ENCODE data around the gene VTN. TPM values are rescaled to one million over a fixed set of nuclear protein-coding genes. Genes with fewer than 3 reads are reported as not detected.
"Not testable (repeated sequence)": the region's sequence is repeated elsewhere in the genome, so short reads cannot be mapped to it uniquely, and the experiment has no call there.

The VTN gene
- total RNA-seq, 5 donors from 2014 or later (not counting 1 experiment from before 2014, with no cell fraction given), result 0.50 to 1.9 (median 1.2) TPM

DNA sequence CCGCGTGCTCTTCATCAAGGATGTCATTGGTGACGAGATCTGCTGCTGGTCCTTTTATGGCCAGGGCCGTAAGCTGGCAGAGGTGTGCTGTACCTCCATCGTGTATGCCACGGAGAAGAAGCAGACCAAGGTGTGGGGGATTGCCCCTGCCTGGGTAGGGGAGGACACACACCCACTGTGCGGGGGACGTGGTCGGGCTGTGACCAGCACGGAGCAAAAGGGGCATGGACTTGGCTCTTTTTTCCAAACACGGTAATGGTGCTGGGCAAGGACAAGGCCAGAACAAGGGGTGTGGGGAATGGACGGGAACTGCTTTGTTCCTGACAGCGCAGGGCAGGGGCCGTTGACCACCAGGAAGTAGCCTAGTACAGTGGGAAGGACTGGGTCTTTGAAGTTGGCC lies 27.8 kb downstream of the VTN start:
- peaks cover 10 to 13% (median 13%) of the 10 kb centered on the region in 3 donors for H3K4me1 Mint-ChIP-seq
- Histone ChIP-seq H3K27me3 (replicated peaks in 1 of 2; ENCODE audit: control insufficient read depth in 2 of 2, extremely low read depth in 1 of 2, insufficient read depth in 2 of 2, low read length in 1 of 2) (no peaks in the 10 kb centered on the region), H3K27ac (ENCODE audit: low read length) (no peak overlapping the region), H3K4me1 (ENCODE audit: control insufficient read depth in 1 of 2, extremely low read depth in 1 of 2, insufficient read depth in 2 of 2, low read length in 2 of 2) (no peaks in the 10 kb centered on the region), H3K4me3 (ENCODE audit: control insufficient read depth in 1 of 2, extremely low read depth in 1 of 2, low read length in 1 of 2) (no peak overlapping the region), H3K36me3 (ENCODE audit: control insufficient read depth in 2 of 2, extremely low read depth in 1 of 2, insufficient read depth in 1 of 2, low read length in 1 of 2) (peaks cover 10 to 78% of the 10 kb centered on the region in 2 donors), H3K9me3 (no peaks in the 10 kb centered on the region)
- CTCF ChIA-PET, result no interaction called here
- no peak for ATAC-seq (replicated peaks in 1 of 4)
- H3K27ac Mint-ChIP-seq, result no peak overlapping the region
- DNase-seq, result no peak
- 93% methylated on average over 14 of the region's 14 CpGs for WGBS (ENCODE audit: insufficient coverage)
- H3K27me3 Mint-ChIP-seq, result no peaks in the 10 kb centered on the region
- H3K36me3 Mint-ChIP-seq, result peaks cover 24% of the 10 kb centered on the region
- POLR2A ChIA-PET, result no interaction called here
- H3K4me3 Mint-ChIP-seq, result no peak overlapping the region
- H3K9me3 Mint-ChIP-seq, result no peaks in the 10 kb centered on the region

DNA sequence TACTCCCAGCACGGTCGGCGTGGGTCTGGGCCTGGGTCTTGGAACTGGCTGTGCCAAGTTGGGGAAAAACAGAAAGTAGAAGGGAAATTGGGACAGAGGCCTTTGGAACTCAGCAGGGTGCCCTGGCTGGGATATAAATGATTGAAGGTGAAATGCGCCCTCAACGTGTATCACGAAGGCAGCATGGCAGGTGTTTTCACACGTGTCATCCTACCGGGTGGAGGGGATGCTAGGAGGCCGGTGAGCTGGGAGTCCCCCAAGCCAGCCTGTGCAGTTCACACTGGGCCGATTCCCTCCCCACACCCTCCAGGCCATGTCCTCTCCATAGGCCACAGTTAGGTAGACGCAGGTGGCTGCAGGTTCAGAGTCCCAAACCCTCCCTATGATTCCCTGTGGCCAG lies 28.6 kb downstream of the VTN start:
- ATAC-seq (replicated peaks in 1 of 4), result no peak

DNA sequence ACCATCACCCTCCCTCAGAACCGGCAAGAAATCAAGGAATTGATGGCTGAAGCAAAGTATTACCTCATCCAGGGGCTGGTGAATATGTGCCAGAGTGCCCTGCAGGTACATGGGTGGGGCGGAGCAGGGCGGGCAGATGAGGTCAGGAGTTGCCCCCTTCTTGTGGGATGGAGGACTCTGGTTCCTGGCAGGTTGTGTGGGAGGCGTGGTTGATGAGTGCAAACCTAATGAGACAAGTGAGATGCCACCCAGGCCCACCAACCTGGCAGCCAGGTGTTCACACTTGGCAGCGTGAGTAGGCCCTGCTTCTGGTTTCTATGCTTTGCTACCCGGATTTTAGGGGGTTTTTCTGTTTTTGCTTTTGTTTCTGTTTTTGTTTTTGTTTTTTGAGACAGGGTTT lies 29.7 kb downstream of the VTN start:
- Mint-ChIP-seq H3K36me3 (peaks cover 19% of the 10 kb centered on the region), H3K4me1 (peaks cover 28 to 29% (median 28%) of the 10 kb centered on the region in 3 donors), H3K9me3 (no peaks in the 10 kb centered on the region), H3K27ac (no peak overlapping the region), H3K27me3 (no peaks in the 10 kb centered on the region), H3K4me3 (no peak overlapping the region)
- 84% methylated on average over 5 of the region's 6 CpGs for WGBS (ENCODE audit: insufficient coverage)
- DNase-seq (no peak), ATAC-seq (replicated peaks in 1 of 4) (no peak)
- H3K27me3 ChIP-seq (replicated peaks in 1 of 2; ENCODE audit: control insufficient read depth in 2 of 2, extremely low read depth in 1 of 2, insufficient read depth in 2 of 2, low read length in 1 of 2), result no peaks in the 10 kb centered on the region
- H3K4me3 ChIP-seq (ENCODE audit: control insufficient read depth in 1 of 2, extremely low read depth in 1 of 2, low read length in 1 of 2), result no peak overlapping the region
- H3K36me3 ChIP-seq (ENCODE audit: control insufficient read depth in 2 of 2, extremely low read depth in 1 of 2, insufficient read depth in 1 of 2, low read length in 1 of 2), result peaks cover 10 to 58% of the 10 kb centered on the region in 2 donors
- H3K9me3 ChIP-seq, result no peaks in the 10 kb centered on the region
- H3K4me1 ChIP-seq (ENCODE audit: control insufficient read depth in 1 of 2, extremely low read depth in 1 of 2, insufficient read depth in 2 of 2, low read length in 2 of 2), result peaks cover 6 to 12% of the 10 kb centered on the region in 2 experiments
- CTCF ChIA-PET, result no interaction called here
- H3K27ac ChIP-seq (ENCODE audit: low read length), result no peak overlapping the region
- POLR2A ChIA-PET, result no interaction called here

More for the DNA sequence above, 28.6 kb downstream of the VTN start:
- H3K4me3 Mint-ChIP-seq, result no peak overlapping the region
- 97% methylated on average over 7 of the region's 11 CpGs for WGBS (ENCODE audit: insufficient coverage)
- H3K27me3 Mint-ChIP-seq, result no peaks in the 10 kb centered on the region
- Histone ChIP-seq H3K27ac (ENCODE audit: low read length) (no peak overlapping the region), H3K9me3 (no peaks in the 10 kb centered on the region), H3K27me3 (replicated peaks in 1 of 2; ENCODE audit: control insufficient read depth in 2 of 2, extremely low read depth in 1 of 2, insufficient read depth in 2 of 2, low read length in 1 of 2) (no peaks in the 10 kb centered on the region), H3K4me3 (ENCODE audit: control insufficient read depth in 1 of 2, extremely low read depth in 1 of 2, low read length in 1 of 2) (no peak overlapping the region), H3K4me1 (ENCODE audit: control insufficient read depth in 1 of 2, extremely low read depth in 1 of 2, insufficient read depth in 2 of 2, low read length in 2 of 2) (peaks cover 3 to 4% of the 10 kb centered on the region in 2 experiments), H3K36me3 (ENCODE audit: control insufficient read depth in 2 of 2, extremely low read depth in 1 of 2, insufficient read depth in 1 of 2, low read length in 1 of 2) (peaks cover 10 to 70% of the 10 kb centered on the region in 2 donors)
- H3K9me3 Mint-ChIP-seq, result no peaks in the 10 kb centered on the region
- DNase-seq, result no peak
- ChIA-PET CTCF (no interaction called here), POLR2A (no interaction called here)
- H3K4me1 Mint-ChIP-seq, result peaks cover 18 to 21% (median 20%) of the 10 kb centered on the region in 3 donors
- no peak overlapping the region for H3K27ac Mint-ChIP-seq
- peaks cover 19% of the 10 kb centered on the region for H3K36me3 Mint-ChIP-seq

DNA sequence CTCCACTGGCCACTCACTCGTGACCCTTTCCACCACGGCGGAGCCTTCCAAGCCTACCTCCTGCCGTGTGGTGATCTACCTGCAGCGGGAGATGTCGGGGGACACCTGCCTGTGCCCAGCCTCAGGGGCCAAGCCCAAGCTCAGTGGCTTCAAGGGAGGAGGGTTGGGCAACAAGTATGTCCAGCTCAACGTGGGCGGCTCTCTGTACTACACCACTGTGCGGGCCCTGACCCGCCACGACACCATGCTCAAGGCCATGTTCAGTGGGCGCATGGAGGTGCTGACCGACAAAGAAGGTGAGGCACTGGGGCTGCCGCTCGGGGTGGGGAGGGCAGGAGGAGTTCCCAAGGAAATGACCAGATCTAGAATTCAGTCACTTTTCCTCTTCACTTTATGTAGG lies 30.7 kb downstream of the VTN start:
- H3K9me3 ChIP-seq, result no peaks in the 10 kb centered on the region
- no peaks in the 10 kb centered on the region for H3K27me3 Mint-ChIP-seq
- H3K36me3 ChIP-seq (ENCODE audit: control insufficient read depth in 2 of 2, extremely low read depth in 1 of 2, insufficient read depth in 1 of 2, low read length in 1 of 2), result peaks cover 7 to 52% of the 10 kb centered on the region in 2 donors
- H3K36me3 Mint-ChIP-seq, result peaks cover 19% of the 10 kb centered on the region
- no peak overlapping the region for H3K4me3 ChIP-seq (ENCODE audit: control insufficient read depth in 1 of 2, extremely low read depth in 1 of 2, low read length in 1 of 2)
- H3K9me3 Mint-ChIP-seq, result no peaks in the 10 kb centered on the region
- ChIA-PET POLR2A (interaction anchor here in 1 of 2 donors (0.6 kb wide), 1 partner anchor 11 kb away, joined by 5 read pairs; no protein-coding TSS in a partner anchor), CTCF (no interaction called here)
- no peak for ATAC-seq (replicated peaks in 1 of 4)
- H3K27ac Mint-ChIP-seq, result no peak overlapping the region
- 97% methylated on average over 8 of the region's 15 CpGs for WGBS (ENCODE audit: insufficient coverage)
- DNase-seq, result no peak
- H3K27me3 ChIP-seq (replicated peaks in 1 of 2; ENCODE audit: control insufficient read depth in 2 of 2, extremely low read depth in 1 of 2, insufficient read depth in 2 of 2, low read length in 1 of 2), result no peaks in the 10 kb centered on the region
- H3K4me1 Mint-ChIP-seq, result peaks cover 33 to 38% (median 36%) of the 10 kb centered on the region in 3 donors
- H3K4me3 Mint-ChIP-seq, result no peak overlapping the region
- H3K4me1 ChIP-seq (ENCODE audit: control insufficient read depth in 1 of 2, extremely low read depth in 1 of 2, insufficient read depth in 2 of 2, low read length in 2 of 2), result peaks cover 10 to 19% of the 10 kb centered on the region in 2 experiments
- no peak overlapping the region for H3K27ac ChIP-seq (ENCODE audit: low read length)

DNA sequence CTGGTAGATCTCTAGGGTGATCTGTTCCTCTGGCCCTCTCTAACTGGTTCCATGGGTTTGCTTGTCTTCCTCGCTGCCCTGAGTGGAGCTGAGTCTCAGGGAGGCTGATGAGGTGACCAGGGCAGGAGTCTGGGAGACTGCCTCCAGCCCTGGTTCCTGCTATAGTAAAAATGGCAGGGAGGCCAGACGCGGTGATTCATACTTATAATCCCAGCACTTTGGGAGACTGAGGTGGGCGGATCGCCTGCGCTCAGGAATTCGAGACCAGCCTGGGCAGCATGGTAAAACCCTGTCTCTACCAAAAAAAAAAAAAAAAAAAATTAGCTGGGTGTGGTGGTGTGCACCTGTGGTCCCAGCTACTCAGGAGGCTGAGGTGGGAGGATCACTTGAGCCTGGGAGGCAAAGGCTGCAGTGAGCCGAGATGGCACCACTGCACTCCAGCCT lies 31.3 kb downstream of the VTN start:
- DNase-seq; H3K27me3 ChIP-seq (replicated peaks in 1 of 2; ENCODE audit: control insufficient read depth in 2 of 2, extremely low read depth in 1 of 2, insufficient read depth in 2 of 2, low read length in 1 of 2); ATAC-seq (replicated peaks in 1 of 4); H3K9me3 ChIP-seq; H3K27ac ChIP-seq (ENCODE audit: low read length); H3K27ac Mint-ChIP-seq; H3K27me3 Mint-ChIP-seq; H3K4me3 Mint-ChIP-seq; H3K4me3 ChIP-seq (ENCODE audit: control insufficient read depth in 1 of 2, extremely low read depth in 1 of 2, low read length in 1 of 2); H3K9me3 Mint-ChIP-seq: not testable (repeated sequence)
- Mint-ChIP-seq H3K4me1 (peaks cover 39 to 44% (median 43%) of the 10 kb centered on the region in 3 donors), H3K36me3 (peaks cover 14% of the 10 kb centered on the region)
- ChIA-PET POLR2A (interaction anchor here in 1 of 2 donors (0.6 kb wide), 1 partner anchor 10 kb away, joined by 5 read pairs; no protein-coding TSS in a partner anchor), CTCF (interaction anchor here in 1 of 2 donors (1.6 kb wide), 1 partner anchor 19 kb away, joined by 5 read pairs; the partner anchor contains the start of gene POLDIP2)
- Histone ChIP-seq H3K36me3 (ENCODE audit: control insufficient read depth in 2 of 2, extremely low read depth in 1 of 2, insufficient read depth in 1 of 2, low read length in 1 of 2) (peaks cover 7 to 46% of the 10 kb centered on the region in 2 donors), H3K4me1 (ENCODE audit: control insufficient read depth in 1 of 2, extremely low read depth in 1 of 2, insufficient read depth in 2 of 2, low read length in 2 of 2) (peaks cover 12 to 26% of the 10 kb centered on the region in 2 experiments)
- WGBS (ENCODE audit: insufficient coverage), result no CpG with 5 or more reads among the region's 8 CpGs

DNA sequence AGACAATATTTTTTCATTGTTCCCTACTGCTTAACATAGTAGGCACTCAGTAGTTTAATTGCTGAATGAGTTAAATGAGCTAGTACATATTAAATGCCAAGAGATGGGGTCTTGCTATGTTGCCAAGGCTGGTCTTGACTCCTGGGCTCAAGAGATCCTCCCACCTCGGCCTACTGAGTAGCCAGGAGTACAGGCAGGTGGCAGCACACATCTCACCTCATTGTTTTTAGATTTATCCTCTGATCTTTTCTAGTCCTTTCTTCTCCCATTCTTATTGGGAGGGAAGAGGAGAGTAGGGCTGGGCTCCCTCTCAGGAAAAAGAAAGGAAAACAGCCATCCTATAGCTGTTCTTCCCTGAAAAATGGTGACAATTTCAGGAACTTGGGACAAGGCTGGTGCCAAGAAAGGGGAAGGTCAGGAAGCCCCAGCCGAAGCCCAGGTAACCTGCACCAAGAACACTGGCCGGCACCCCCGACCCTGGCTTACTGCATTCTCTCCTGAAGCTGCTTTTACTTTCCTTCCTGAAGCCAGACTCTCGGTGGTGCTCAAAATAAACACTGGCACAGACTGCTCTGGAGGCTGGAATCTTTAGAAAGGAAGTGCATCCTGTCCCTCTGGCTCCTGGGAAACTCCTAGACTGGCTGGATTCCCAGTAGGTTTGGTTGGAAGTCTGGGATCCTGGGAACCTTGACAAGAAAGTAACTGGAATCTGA lies 31.9 kb downstream of the VTN start:
- Mint-ChIP-seq H3K36me3 (peaks cover 12% of the 10 kb centered on the region), H3K4me1 (peaks cover 44 to 49% (median 48%) of the 10 kb centered on the region in 3 donors), H3K27me3 (no peaks in the 10 kb centered on the region), H3K4me3 (peak overlapping the region in 1 of 3 donors; percentile 98), H3K9me3 (no peaks in the 10 kb centered on the region), H3K27ac (no peak overlapping the region)
- WGBS (ENCODE audit: insufficient coverage), result 69% methylated on average over 4 of the region's 5 CpGs
- POLR2A ChIA-PET, result interaction anchor here in 1 of 2 donors (0.7 kb wide), 1 partner anchor 9 kb away, joined by 3 read pairs; no protein-coding TSS in a partner anchor
- CTCF ChIA-PET, result interaction anchor here in 1 of 2 donors (1.6 kb wide), 1 partner anchor 19 kb away, joined by 5 read pairs; the partner anchor contains the start of gene POLDIP2
- Histone ChIP-seq H3K27me3 (replicated peaks in 1 of 2; ENCODE audit: control insufficient read depth in 2 of 2, extremely low read depth in 1 of 2, insufficient read depth in 2 of 2, low read length in 1 of 2) (no peaks in the 10 kb centered on the region), H3K27ac (ENCODE audit: low read length) (no peak overlapping the region), H3K9me3 (no peaks in the 10 kb centered on the region), H3K4me1 (ENCODE audit: control insufficient read depth in 1 of 2, extremely low read depth in 1 of 2, insufficient read depth in 2 of 2, low read length in 2 of 2) (peaks cover 12 to 28% of the 10 kb centered on the region in 2 experiments), H3K36me3 (ENCODE audit: control insufficient read depth in 2 of 2, extremely low read depth in 1 of 2, insufficient read depth in 1 of 2, low read length in 1 of 2) (peaks cover 7 to 40% of the 10 kb centered on the region in 2 donors), H3K4me3 (ENCODE audit: control insufficient read depth in 1 of 2, extremely low read depth in 1 of 2, low read length in 1 of 2) (no peak overlapping the region)
- ATAC-seq (replicated peaks in 1 of 4) (no peak), DNase-seq (no peak)
